DOHH2 (cell line): Measurements from ENCODE around the gene RRP1.

Source experiments
- H3F3A ChIP-seq: fragments of 200-600 bp; sonication (generic), shearing (Covaris generic); 2 replicates; pipeline ENCODE4 v1.6.0; 2016; ENCODE audit warnings: antibody characterized with exemption, mild to moderate bottlenecking; ENCODE audit not compliant: control insufficient read depth, insufficient read depth
- H3K27ac ChIP-seq: fragments of 200-600 bp; sonication (generic); 2 replicates; pipeline ENCODE4 v1.5.1; 2014; ENCODE audit warnings: low read depth, mild to moderate bottlenecking, low read length, moderate library complexity
- H3K27me3 ChIP-seq: fragments of 200-600 bp; sonication (generic); 2 replicates; pipeline ENCODE4 v1.6.1; 2014; ENCODE audit warnings: mild to moderate bottlenecking, low read length, mixed read lengths; ENCODE audit not compliant: control insufficient read depth
- H3K36me3 ChIP-seq: fragments of 200-600 bp; sonication (generic); 2 replicates; pipeline ENCODE4 v1.6.1; 2014; ENCODE audit warnings: mild to moderate bottlenecking, low read length, moderate library complexity, mixed read lengths; ENCODE audit not compliant: control insufficient read depth
- H3K4me1 ChIP-seq: fragments of 200-600 bp; sonication (generic); 2 replicates; pipeline ENCODE4 v1.6.1; 2014; ENCODE audit warnings: mild to moderate bottlenecking, low read length, mixed read lengths; ENCODE audit not compliant: control insufficient read depth
- H3K4me2 ChIP-seq: fragments of 200-600 bp; sonication (generic); 2 replicates; pipeline ENCODE4 v1.6.0; 2014; ENCODE audit warnings: mild to moderate bottlenecking, low read length, moderate library complexity
- H3K4me3 ChIP-seq: fragments of 200-600 bp; sonication (generic); 2 replicates; pipeline ENCODE4 v1.5.1; 2014; ENCODE audit warnings: mild to moderate bottlenecking, low read length, mixed read lengths
- H3K79me2 ChIP-seq: fragments of 200-600 bp; sonication (generic); 2 replicates; pipeline ENCODE4 v1.6.1; 2014; ENCODE audit warnings: mild to moderate bottlenecking, low read length, mixed read lengths; ENCODE audit not compliant: control insufficient read depth
- H3K9me2 ChIP-seq: fragments of 200-600 bp; sonication (generic); replicated peaks from 2 replicates; pipeline ENCODE4 v1.6.1; 2014; ENCODE audit warnings: mild to moderate bottlenecking, low read length, mixed read lengths; ENCODE audit not compliant: control insufficient read depth
- H3K9me3 ChIP-seq: fragments of 200-600 bp; sonication (generic); 2 replicates; pipeline ENCODE4 v1.6.1; 2014; ENCODE audit warnings: antibody characterized with exemption, low read length, mixed read lengths; ENCODE audit not compliant: control insufficient read depth, insufficient read depth
- H4K20me1 ChIP-seq: fragments of 200-600 bp; sonication (generic); 2 replicates; pipeline ENCODE4 v1.6.0; 2014; ENCODE audit warnings: low read depth, mild to moderate bottlenecking, antibody characterized with exemption, low read length, moderate library complexity; ENCODE audit not compliant: control insufficient read depth, insufficient read depth
- EZH2phosphoT487 ChIP-seq: fragments of 200-600 bp; sonication (generic); IDR thresholded peaks from 2 replicates; pipeline ENCODE4 v1.6.1; 2017; ENCODE audit warnings: borderline replicate concordance, mild to moderate bottlenecking, antibody characterized with exemption, low read length, moderate library complexity, mixed read lengths
- TF ChIP-seq, protein P1 (sequence below): fragments of 200-600 bp; sonication (generic); IDR thresholded peaks from one replicate; pipeline ENCODE4 v1.5.1; 2014; ENCODE audit warnings: antibody characterized with exemption, mild to moderate bottlenecking, low read depth, low read length; ENCODE audit not compliant: poor library complexity, severe bottlenecking

The RRP1 gene

DNA sequence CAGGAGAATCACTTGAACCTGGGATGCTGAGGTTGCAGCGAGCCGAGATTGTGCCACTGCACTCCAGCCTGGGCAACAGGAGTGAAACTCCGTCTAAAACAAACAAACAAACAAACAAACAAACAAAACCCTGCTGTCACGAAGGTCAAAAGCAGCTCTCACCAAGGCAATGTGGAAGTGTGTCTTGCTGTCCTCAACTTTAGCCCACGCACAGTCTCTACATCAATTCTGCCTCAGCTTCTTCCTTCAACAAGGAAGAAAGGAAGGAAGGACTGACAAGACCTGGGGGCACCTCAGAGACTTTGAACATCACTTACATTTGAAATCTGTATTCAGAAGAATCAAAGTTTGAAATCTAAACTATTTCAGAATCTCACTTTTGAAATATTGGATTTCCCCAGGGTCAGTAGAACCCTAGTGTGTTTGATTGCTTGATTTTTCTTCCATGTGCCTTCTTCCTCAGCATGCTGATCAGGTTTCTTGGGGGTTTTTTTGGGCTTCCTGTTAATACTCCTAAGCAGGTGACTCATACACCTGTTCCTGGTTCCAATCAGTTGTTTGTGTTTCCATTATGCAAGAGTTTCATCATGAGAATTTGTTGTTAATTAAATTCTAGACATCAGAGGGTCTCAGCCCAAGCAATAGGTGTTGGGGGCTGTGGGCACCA, 6.8 kb upstream of the RRP1 start:
- Histone ChIP-seq H3K4me1 (peaks cover 32% of the 10 kb centered on the region), H3K4me3 (no peak overlapping the region), H4K20me1 (no peaks in the 10 kb centered on the region), H3K9me2 (no peaks in the 10 kb centered on the region), H3K36me3 (no peaks in the 10 kb centered on the region), H3K27me3 (no peaks in the 10 kb centered on the region), H3K9me3 (no peaks in the 10 kb centered on the region), H3K27ac (no peak overlapping the region), H3K4me2 (no peak overlapping the region), H3F3A (0 out of 2 replicates have a peak, but pooled peaks cover 3% of the 10 kb centered on the region), H3K79me2 (no peaks in the 10 kb centered on the region)
- TF ChIP-seq, protein P1, sequence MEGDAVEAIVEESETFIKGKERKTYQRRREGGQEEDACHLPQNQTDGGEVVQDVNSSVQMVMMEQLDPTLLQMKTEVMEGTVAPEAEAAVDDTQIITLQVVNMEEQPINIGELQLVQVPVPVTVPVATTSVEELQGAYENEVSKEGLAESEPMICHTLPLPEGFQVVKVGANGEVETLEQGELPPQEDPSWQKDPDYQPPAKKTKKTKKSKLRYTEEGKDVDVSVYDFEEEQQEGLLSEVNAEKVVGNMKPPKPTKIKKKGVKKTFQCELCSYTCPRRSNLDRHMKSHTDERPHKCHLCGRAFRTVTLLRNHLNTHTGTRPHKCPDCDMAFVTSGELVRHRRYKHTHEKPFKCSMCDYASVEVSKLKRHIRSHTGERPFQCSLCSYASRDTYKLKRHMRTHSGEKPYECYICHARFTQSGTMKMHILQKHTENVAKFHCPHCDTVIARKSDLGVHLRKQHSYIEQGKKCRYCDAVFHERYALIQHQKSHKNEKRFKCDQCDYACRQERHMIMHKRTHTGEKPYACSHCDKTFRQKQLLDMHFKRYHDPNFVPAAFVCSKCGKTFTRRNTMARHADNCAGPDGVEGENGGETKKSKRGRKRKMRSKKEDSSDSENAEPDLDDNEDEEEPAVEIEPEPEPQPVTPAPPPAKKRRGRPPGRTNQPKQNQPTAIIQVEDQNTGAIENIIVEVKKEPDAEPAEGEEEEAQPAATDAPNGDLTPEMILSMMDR = no peak
- no peak for TF ChIP-seq EZH2phosphoT487

DNA sequence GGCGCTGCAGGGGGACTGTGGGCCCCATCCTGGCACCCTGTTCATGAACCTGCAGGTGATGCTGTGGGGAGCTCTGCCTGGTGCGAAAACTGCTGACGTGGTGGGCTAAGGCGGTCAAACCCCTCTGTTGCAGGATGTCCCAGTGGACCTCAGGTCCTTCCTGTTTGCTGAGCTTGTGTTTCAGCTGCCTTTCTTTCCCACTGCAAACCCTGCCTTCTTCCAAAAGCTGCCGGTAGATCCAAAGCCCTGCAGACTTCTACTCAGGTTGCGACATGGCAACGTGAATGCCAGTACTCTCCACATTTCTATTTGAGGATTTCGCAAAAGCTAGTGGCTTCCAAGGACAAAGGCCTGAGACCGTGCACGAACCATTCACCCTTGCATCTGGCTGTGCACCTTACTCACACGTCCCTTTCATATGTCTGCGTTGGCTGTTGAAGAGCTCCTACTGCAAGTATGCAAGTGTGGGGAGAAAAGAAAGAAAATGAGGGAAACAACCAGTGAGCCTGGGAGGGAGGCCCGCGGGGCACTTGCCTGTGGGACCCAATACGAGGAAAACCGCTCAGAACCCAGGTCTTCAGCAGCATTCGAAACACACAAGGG, 6.2 kb upstream of the RRP1 start:
- Histone ChIP-seq H3K4me3 (no peak overlapping the region), H3K36me3 (no peaks in the 10 kb centered on the region), H3K79me2 (no peaks in the 10 kb centered on the region), H3K9me2 (no peaks in the 10 kb centered on the region), H3K27me3 (no peaks in the 10 kb centered on the region), H3K9me3 (no peaks in the 10 kb centered on the region), H3K27ac (no peak overlapping the region), H3F3A (0 out of 2 replicates have a peak, but pooled peaks cover 3% of the 10 kb centered on the region), H3K4me2 (no peak overlapping the region), H3K4me1 (peaks cover 30% of the 10 kb centered on the region), H4K20me1 (no peaks in the 10 kb centered on the region)
- TF ChIP-seq EZH2phosphoT487 = no peak
- TF ChIP-seq, protein P1 = no peak

DNA sequence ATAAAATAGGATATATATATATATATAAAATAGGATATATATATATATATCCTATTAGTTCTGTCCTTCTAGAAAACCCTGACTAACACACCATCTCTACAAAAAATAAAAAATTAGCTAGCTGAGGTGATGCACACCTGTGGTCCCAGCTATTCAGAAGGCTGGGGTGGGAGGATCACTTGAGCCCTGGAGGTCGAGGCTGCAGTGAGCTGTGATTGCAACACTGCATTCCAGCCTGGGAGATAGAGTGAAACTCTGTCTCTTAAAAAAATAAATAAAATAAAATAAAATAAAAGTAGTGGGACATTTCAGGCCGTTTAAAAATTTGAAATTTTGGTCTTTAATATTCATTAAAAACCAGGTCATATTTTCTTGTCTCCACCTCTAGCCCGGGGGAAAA, 4.2 kb upstream of the RRP1 start:
- H3K9me3 ChIP-seq = no peaks in the 10 kb centered on the region
- no peak overlapping the region for H3K4me2 ChIP-seq
- H3K79me2 ChIP-seq = peaks cover 8% of the 10 kb centered on the region
- TF ChIP-seq EZH2phosphoT487 = no peak
- TF ChIP-seq, protein P1 = no peak
- no peaks in the 10 kb centered on the region for H4K20me1 ChIP-seq
- H3K27ac ChIP-seq = no peak overlapping the region
- no peaks in the 10 kb centered on the region for H3K27me3 ChIP-seq
- peaks cover 20% of the 10 kb centered on the region for H3K4me1 ChIP-seq
- H3K4me3 ChIP-seq = no peak overlapping the region
- no peaks in the 10 kb centered on the region for H3F3A ChIP-seq
- peaks cover 7% of the 10 kb centered on the region for H3K36me3 ChIP-seq
- H3K9me2 ChIP-seq = no peaks in the 10 kb centered on the region
